Measurements from ENCODE around the gene KCNG4.

The KCNG4 gene

DNA sequence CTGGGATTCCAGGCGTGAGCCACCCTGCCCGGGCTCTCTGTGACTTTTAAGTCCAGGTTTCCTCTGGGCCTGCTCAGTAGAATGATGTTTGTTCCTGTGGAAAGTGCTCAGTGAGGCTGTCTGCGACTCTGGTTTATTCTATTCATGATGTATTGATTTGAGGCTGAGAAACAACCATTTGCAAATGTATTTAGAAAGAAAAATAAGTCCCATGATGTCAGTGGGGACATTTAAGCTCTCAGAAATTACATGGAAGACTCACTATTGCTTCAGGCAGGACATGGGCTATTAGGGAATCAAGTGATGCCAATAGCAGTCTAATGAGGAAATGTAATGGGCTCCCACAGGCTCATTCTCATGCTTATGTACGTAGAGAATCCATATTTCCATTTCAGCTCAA is 22.2 kb upstream of the KCNG4 start:
- no peak for DNase-seq

DNA sequence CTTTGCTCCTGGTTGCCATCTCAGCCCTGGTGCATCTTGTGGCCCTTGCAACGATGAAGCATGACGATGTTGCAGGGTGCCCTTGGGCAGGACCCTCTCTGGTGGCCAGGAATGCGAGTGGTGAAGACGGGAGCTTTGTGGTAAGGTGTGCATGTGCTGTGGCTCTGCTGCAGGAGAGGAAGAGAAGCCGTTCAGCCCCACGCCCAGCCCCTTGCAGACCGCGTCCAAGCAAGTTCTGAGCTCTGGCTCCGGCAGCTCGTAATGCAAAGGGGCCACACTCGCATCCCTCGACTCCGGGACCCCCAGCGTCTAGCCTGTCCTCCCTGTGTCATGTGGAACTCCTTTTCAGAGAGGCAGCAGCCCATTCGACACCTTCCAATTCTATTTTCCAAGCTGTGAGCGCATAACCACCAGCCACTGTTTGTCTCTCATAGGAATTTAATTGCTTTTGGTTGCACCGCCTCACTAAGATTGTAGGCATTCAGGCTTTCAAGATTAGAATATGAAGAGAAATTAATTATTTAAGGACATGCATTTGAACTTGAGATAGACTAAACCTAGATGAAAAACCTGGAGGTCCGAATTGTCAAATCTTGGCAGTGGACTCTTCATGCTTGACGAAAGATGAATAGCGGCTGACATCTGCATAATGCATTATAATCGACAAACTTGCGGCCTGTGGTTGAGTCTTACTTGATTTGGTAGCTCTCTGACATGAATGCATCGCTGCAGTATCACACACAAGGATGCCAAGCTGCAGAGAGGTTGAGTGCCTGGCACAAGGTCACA is 21.1 kb upstream of the KCNG4 start:
- no peak for DNase-seq

DNA sequence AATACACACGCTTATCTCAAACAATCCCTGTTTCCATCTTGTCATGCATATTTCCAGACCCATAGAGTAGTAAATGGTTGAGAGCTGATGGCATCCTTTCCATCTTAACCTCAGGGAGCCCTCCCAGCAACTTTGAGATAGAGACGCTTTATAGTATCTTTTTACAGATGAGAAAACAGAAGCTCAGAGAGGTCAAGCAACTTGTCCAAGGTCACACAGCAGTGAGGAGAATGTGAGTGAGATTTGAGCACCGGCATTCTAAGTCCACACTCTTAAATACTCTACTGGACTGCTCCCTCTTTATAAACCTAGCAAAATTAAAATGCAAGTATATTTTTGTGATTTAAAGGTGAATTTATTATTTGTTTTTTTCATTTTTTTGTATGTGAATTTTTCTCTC is 19.9 kb upstream of the KCNG4 start:
- no peak for DNase-seq

DNA sequence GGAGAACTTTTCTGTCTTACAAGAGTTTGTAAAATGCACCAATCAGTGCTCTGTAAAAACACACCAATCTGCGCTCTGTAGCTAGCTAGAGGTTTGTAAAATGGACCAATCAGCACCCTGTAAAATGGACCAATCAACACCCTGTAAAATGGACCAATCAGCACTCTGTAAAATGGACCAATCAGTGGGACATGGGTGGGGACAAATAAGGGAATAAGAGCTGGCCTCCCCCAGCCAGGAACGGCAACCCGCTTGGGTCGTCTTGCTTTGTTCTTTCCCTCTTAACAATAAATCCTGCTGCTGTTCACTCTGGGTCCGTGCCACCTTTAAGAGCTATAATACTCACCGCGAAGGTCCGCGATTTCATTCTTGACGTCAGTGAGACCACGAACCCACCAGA is 18.5 kb upstream of the KCNG4 start:
- no peak for DNase-seq

DNA sequence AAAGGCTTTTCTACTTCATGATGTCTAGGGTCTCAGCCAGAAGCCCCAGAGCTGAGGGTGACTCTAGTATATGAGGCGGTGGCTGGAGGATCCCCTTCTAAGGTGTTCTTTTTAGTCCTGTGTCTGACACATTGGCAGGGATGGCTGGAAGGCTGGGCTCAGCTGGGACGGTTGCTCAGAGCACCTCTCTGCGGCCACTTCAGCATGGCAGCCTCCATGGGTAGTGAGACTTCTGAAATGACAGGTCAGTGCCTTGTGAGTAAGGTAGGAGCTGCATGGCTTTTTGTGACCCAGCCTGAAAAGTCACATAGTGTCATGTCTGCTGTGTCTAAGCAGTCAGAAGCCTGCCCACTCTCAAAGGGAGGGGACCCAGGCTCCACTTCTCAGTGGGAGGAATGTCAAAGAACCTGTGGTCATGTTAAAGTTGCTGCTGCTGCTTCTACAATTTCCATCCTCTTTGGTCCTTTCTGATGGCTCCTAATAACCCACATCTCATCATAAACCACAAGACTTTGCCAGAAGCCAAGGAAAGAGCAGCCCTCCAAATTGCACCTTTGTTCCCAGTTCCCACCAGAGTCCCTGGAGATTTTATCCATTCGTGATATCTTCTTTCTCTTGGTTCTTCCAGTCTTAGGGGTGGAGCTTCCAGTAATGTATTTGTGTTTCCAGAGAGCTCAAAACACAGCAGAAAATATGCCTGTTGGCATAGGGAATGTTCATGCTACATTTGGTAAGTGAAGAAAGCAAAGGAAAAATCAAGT is 15.4 kb upstream of the KCNG4 start:
- no peak for DNase-seq

DNA sequence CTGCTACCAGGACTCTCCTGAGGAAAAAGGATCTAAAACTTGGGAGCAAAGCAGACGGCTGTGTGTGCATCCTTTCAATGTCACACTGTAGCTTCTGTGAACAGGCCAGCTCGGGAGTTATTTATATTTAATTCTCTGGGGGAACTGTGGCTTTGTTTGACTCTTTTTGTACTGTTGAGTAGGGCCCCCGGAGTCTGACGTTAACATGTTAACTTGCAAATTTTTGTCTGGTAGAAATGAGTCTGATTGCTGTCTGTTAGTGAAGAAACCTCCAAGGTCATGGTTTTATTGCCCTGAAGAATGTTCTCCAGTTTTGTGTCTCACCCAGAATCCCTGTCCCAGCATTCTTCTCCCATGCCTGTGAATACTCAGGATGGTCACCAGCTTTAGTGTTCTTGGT is 14.2 kb upstream of the KCNG4 start:
- DNase-seq = no peak

DNA sequence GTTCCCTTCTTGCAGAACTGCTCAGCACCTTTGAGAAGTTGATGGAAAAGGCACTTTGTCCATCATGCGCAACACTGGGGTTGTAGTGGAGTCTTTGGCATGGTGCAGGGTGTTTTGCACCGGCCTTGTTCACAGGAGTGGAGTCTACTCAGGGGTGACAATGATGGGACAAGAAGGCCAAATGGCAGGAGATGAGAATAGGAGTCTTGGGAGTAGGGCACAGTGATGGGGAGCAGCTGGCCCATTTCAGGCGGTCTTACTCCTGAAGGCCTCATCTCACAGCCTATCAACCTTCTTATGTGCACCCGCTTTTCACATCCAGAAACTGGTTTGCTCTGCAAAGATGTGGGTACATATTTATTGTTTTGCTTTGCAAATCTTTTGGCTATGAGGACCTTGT is 13.4 kb upstream of the KCNG4 start:
- no peak for DNase-seq

DNA sequence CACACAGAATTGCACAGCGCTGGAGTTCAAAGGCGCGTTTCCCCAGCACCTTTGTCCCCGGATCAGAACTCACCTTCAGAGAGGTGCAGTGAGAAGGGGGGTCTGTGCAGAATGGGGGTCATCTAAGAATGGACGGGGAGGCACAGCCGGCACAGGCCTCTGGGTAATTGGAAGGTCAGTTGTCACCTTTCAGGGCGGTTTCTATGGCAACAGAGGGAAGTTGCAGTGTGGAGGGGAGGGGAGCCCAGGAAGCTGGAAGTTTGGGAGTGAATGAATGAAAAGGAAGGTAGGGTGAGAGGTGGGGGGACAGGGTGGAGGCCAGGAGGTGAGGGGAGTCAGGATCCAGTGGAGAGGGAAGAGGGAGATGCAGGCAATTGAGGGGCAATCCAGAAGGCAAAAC is 12.4 kb upstream of the KCNG4 start:
- DNase-seq = no peak

DNA sequence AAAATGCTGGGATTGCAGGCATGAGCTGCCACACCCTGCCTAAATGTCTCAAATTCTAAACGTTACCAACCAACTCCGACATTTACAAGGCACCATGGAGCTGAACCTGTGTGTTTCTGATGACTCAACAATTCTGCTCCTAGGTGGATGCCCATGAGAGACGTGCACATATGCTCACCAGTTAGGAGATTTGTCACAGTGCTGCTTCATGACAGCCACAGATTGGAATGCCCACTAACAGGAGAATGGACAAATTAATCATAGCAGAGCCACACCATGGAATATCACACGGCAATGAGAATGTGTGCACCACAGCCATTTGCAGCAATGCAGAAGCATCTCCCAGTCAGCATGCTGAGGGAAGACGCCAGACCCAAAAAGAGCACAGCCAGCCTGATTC is 8.0 kb upstream of the KCNG4 start:
- no peak for DNase-seq

DNA sequence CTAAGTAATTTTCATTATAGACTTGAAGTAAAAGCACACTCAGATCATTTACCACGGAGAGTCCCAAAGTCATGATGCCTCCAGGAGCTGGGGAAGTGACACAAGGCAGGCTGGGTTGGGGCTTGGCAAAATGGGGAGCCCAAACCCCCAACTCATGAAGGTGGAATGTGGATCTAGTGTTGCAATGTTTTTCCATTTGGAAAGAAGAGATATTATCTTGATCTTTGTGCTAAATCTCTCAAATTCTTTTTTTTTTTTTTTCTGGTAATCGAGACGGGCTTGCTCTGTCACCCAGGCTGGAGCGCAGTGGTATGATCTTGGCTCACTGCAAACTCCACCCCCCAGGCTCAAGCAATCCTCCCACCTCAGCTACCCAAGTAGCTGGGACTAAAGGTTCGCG is 7.5 kb upstream of the KCNG4 start:
- no peak for DNase-seq

DNA sequence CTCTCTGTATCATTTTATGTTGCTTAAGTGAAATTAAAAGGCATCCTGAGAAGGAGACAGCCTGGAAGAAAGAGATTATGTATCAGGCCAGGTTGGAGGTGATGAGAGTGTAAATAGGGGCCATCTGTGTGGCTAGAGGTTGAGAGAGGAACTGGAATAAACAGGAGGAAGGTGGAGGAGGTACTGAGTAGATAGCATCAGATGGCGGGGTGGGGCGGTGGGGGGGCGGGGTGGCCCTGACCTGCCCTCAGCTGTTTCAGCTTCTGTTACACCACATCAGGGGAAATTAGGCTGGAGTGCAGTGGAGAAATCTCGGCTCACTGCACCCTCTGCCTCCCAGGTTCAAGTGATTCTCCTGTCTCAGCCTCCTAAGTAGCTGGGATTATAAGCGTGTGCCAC is 6.9 kb upstream of the KCNG4 start:
- DNase-seq = no peak

DNA sequence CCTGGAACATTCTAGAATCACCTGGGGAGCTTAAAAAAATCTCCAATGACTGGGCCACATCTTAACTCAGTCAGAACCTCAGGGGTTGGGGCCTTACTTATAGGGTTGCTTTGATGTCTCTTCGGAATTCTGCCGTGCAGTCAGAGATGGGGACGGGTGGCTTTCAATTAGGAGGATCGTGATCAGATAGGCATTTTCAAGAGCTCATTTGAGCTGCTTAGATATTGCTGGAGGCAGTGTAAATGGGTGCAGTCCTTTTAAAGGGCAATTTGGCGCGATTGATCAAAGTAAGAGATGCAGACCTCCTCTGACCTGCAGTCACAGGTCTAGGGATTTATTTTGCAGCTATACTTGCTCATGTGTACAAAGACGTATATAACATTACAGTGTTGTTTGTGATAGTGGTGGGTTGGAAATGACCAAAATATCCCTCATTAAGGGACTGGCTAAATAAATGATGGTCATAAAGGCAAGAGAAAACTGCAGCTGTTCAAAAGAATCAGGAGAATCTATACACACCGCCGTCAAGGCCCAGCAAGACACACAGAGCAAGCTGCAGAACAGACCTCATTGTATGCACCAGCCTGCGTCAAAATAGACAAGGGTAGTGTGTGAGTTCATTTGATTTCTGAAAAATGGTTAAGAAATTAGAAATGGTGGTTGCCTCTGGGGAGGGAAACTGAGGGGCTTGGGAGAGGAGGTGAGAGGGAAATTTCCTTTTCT is 6.3 kb upstream of the KCNG4 start:
- no peak for DNase-seq

DNA sequence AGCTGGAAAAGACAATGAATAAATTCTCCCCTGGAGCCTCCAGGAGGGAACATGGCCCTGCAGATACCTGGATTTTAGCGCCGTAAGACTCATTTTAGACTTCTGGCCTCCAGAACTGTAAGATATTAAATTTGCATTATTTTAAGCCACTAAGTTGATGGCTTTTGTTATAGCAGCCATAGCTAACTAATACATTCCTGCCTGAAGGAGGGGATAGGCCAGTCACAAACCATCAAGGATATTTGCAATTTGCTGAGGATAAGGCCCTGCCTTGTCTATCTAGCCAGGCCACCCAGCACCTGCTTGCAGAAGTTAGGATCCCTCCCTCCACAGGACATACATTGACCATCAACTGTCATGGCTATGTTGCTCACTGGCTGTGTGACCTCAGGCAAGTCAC is 4.9 kb upstream of the KCNG4 start:
- no peak for DNase-seq

DNA sequence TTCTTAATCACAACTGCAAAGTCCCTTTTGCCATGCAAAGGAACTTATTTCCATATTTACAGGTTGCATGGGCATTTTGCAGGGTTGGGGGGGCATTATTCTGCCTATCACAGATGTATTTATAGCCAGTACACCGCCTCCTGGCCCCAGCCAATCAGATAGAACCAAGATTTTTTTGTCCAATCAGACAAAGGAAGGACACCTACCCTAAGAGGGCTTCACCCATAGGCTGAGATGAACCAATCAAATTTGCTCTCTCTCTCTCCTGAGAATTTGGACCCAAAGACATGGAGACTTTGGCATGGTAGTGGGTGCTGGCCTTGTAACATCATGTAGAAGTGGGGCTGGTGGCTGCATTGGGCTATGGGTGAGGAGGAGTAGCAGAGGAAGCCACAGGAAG is 3.9 kb upstream of the KCNG4 start:
- DNase-seq = no peak

DNA sequence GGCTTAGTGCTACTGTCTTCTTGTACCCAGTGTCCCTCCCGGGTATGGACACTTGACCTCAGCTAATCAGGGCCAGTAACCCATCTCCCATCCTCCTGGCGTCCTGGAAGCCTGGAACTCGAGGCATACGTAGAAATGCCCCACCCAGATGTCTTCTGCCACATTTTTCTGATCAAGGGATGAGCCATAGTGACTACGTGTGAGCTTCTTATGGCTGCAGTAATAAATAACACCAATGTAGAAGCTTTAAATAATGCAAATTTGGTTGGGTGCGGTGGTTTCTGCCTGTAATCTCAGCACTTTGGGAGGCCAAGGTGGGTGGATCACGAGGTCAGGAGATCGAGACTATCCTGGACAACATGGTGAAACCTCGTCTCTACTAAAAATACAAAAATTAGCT is 3.0 kb upstream of the KCNG4 start:
- DNase-seq = no peak

DNA sequence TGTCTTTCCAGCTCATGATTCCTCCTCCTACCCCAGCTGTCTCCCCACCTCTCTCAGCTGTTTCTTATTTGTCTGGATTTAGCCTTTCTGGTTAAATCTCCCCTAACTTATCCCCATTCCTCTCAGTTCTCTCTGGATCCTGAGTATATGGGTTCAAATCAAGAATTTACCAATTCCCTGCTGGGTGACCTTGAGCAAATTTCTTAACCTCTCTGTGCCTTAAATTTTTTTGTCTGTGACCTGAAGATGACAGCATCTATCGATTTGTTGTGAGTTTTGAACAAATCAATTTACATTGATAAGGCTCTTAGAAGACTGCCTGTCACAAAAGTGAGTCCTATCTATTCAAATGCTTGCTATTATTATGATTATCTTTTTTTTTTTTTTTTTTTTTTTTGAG is 2.0 kb upstream of the KCNG4 start:
- no peak for DNase-seq

DNA sequence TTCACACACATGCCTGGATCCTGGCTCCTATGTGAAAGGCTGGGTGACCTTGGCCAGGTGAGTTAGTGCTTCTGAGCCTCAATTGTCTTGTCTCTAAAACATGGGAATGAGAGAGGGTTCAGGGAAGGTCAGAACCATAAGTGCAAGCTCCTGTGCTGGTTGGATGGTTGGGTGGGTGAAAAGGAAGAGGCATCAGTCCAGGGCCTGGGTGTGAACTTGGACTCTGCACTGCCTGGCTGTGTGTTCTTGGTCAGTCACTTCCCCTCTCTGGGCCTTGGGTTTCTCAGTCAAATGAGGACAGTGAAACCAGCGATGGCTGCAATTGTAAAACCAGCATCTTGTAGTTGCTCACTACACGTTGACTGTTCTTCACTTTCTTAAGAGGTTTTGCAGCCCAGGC is 643 bp upstream of the KCNG4 start:
- DNase-seq = no peak

DNA sequence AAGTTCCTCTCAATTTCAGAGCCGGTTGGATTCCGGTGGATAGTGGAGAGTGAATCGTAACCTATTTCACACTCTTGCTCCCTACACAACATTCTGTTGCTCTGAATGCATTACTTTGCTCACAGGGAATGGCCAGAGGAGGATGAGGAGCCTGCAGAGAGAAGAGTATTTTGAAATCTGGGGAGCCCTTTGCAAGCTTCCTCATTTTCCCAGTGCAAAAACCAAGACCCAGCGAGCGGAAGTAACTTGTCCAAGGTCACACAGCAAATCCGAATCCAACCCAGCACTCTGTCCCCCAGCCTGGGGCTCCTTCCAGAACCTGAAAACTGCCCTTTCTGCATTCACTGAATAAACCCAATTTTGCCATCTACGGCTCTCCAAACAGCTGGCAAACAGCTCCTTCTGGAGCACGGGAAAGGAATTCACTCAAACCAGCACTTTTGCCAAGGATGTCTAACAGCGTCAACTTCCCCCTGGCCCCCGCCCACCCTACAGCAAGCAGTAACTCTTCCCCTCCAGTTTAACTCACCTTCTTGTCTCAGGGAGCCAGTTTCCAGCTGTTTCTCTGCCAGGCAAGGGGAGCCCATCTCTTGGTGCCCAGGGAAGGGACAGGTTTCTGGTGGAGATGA is 557 bp downstream of the KCNG4 start:
- DNase-seq = no peak

DNA sequence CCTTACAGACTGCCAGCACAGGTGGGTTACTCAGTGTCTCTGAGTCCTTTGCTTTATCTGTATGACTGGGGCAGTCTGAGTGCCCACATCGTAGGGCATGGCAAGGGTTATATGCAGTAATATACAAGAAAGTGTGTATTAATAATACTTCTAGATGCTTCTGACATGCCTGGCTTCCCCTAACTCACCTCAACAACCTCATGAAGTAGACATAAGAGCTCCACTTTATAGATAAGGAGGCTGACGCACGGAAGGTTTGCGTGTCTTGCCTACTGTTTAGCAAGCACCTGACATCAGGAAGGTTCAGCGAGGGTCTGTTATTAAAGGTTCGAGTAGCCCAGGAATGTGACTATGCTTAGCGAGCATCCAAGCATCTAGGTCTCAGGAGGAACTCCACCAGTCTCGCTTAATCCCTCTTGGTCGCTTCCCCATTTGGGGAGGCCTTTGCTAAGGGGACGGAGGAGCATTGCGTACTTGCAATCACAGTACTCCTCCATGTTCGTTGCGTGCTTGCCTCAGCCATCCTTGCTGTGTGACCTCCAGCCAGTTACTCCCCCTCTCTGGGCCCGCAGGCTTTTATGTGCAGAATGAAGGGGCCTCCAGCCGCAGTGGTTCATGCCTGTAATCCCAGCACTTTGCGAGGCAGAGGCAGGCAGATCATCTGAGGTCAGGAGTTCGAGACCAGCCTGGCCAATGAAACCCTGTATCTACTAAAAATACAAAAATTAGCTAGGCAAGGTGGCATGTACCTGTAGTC is 1.6 kb downstream of the KCNG4 start:
- DNase-seq = no peak

DNA sequence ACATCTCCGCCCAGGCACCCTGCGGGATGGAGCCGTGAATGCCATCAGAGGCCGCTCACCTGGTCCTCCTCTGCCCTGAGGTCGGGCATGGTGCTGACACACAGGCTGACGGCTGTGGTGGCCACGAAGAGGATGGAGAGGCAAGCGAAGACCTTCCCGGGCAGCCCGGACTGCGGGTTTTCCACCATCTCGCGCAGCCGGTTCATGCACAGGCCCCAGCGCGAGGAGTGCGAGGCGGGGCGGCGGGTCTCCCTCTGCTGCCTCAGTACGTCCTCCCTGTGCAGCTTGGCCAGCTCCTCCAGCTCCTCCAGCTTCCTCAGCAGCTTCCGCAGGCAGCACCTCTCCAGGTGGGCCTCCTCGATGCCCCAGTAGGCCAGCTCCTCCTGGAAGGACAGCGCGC is 3.1 kb downstream of the KCNG4 start:
- DNase-seq = no peak

DNA sequence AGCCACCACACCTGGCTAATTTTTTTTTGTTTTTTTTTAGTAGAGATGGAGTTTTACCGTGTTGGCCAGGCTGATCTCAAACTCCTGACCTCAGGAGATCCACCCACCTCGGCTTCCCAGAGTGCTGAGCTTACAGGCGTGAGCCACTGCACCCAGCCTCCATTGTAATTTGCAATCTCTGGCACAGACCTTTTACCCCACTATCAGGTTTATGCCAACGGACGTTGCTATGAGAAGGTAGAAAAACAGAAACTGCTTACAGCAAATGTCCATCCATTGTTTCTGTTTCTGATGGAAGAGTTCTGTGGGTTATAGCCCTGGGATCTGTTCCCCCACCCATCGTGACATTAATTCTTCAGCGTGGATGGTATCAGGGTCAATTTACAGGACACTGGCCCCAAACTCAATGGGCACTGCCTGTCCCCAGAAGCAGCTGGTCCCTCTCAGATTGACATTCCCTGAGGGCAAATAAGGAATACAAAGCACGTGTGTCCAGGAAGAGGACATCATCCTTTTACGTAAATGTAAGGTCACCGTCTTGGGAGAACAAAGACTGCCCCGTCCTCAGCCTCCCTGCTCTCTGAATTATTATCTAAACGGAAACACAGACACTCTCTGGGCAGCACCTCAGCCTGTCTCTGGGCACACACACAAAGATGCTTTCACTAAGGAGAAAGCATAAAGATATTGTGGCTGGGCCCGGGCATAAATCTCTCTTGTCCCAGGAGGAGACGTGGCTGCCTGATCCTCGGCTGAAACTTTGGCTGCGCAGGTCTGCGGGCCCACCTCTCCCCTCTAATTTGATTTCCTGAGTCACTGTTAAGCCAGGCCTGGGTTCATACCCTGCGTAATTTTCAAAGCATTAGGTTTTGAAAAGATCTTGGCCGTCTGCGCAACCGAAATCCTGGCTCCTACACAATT is 5.2 kb downstream of the KCNG4 start:
- no peak for DNase-seq

DNA sequence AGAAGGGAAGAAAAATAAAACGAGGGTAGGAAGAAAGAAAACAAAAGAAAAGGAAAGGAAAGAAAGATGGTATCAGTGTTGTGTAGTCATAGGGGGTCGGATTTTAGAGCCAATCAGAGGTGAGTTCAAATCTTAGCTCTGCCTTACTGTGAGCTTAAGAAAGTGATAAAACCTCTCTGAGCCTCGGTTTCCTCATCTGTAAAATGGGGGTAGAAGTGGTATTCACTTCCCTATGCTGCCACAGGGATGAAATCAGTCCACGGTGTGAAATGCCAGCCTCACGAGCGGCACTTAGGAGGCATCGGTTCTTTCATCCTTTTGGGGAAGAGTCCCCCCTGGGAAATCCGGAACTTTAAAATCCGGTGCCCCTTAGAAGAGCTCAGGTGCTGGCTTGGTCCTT is 6.1 kb downstream of the KCNG4 start:
- no peak for DNase-seq
